ENCODE measurements around the gene ZSCAN1.

- TF ChIP-seq CTCF (conservative IDR thresholded peaks at IDR 0.05; ENCODE audit: low read length), result no peak
- no peak for TF ChIP-seq EZH2phosphoT487 (IDR thresholded peaks at IDR 0.05; ENCODE audit: borderline replicate concordance, low read depth, low read length)
Measured at GRCh38 chr19:58067240-58067912, 33.6 kb downstream of the ZSCAN1 start.

Data from OCI-LY7 (cell line).